RWPE2 (cell line): ENCODE results near the gene WBP2.

ENCODE experiments used
- ATAC-seq: fragments of 200-7000 bp; cut with Tn5 transposase; 3 replicates; pipeline ENCODE4 v1.9.1; 2021; ENCODE audit warnings: low read depth
- DNase-seq: peaks from one replicate; pipeline ENCODE4 v3.0.0-alpha.2; 2020; ENCODE audit warnings: low spot score
- H3K27ac ChIP-seq: fragments of 450-650 bp; 2 replicates; pipeline ENCODE4 v1.5.1; 2017; ENCODE audit warnings: mild to moderate bottlenecking; ENCODE audit not compliant: poor library complexity, severe bottlenecking
- H3K27me3 ChIP-seq: fragments of 250-450 bp; sonication (Bioruptor Pico); 2 replicates; pipeline ENCODE4 v1.5.1; 2021; ENCODE audit warnings: mild to moderate bottlenecking, moderate library complexity; ENCODE audit not compliant: insufficient read depth, poor library complexity, severe bottlenecking
- H3K36me3 ChIP-seq: fragments of 250-450 bp; sonication (Bioruptor Pico); 2 replicates; pipeline ENCODE4 v1.5.1; 2020; ENCODE audit warnings: low read depth, mild to moderate bottlenecking, moderate library complexity
- H3K4me1 ChIP-seq: fragments of 250-450 bp; sonication (Bioruptor Pico); 2 replicates; pipeline ENCODE4 v1.5.1; 2021; ENCODE audit warnings: mild to moderate bottlenecking, moderate library complexity; ENCODE audit not compliant: insufficient read depth, poor library complexity, severe bottlenecking
- H3K4me3 ChIP-seq: fragments of 250-450 bp; sonication (Bioruptor Pico); 2 replicates; pipeline ENCODE4 v1.5.1; 2021; ENCODE audit warnings: mild to moderate bottlenecking, moderate library complexity; ENCODE audit not compliant: severe bottlenecking
- H3K9me3 ChIP-seq: fragments of 250-450 bp; sonication (Bioruptor Pico); 2 replicates; pipeline ENCODE4 v1.5.1; 2021; ENCODE audit warnings: mild to moderate bottlenecking, moderate library complexity; ENCODE audit not compliant: severe bottlenecking
- CTCF ChIP-seq: fragments of 450-650 bp; IDR thresholded peaks from one replicate; pipeline ENCODE4 v1.5.1; 2017; ENCODE audit warnings: mild to moderate bottlenecking, moderate library complexity; ENCODE audit not compliant: poor library complexity, severe bottlenecking

Gene WBP2

GRCh38 chr17:75892556-75893224 is 37.6 kb upstream of the WBP2 start:
- Histone ChIP-seq H3K36me3 (peaks cover 27% of the 10 kb centered on the region; the same call in 1 of the 2 replicates), H3K27ac (no peak overlapping the region), H3K9me3 (no peaks in the 10 kb centered on the region), H3K27me3 (no peaks in the 10 kb centered on the region), H3K4me1 (peaks cover 9% of the 10 kb centered on the region), H3K4me3 (no peak overlapping the region)
- ATAC-seq (no peak), DNase-seq (no peak)
- TF ChIP-seq CTCF, result no peak

GRCh38 chr17:75891605-75892555 is 36.7 kb upstream of the WBP2 start:
- Histone ChIP-seq H3K36me3 (peaks cover 21% of the 10 kb centered on the region; the same call in 1 of the 2 replicates), H3K4me3 (no peak overlapping the region), H3K27ac (no peak overlapping the region), H3K9me3 (no peaks in the 10 kb centered on the region), H3K27me3 (no peaks in the 10 kb centered on the region), H3K4me1 (peaks cover 9% of the 10 kb centered on the region)
- ATAC-seq, result no peak
- DNase-seq, result no peak
- TF ChIP-seq CTCF, result no peak

- Histone ChIP-seq H3K27ac (no peak overlapping the region), H3K36me3 (peaks cover 21% of the 10 kb centered on the region; the same call in 1 of the 2 replicates)
- ATAC-seq, result no peak
Observed at GRCh38 chr17:75891022-75891604, 36.0 kb upstream of the WBP2 start.

GRCh38 chr17:75889454-75889853 is 34.3 kb upstream of the WBP2 start:
- peak; percentile 15 for TF ChIP-seq CTCF
- H3K27ac ChIP-seq, result no peak overlapping the region
- peaks cover 21% of the 10 kb centered on the region; the same call in 1 of the 2 replicates for H3K36me3 ChIP-seq
- no peak for DNase-seq
- H3K27me3 ChIP-seq, result no peaks in the 10 kb centered on the region
- no peaks in the 10 kb centered on the region for H3K4me1 ChIP-seq
- ATAC-seq, result no peak
- no peaks in the 10 kb centered on the region for H3K9me3 ChIP-seq
- no peak overlapping the region for H3K4me3 ChIP-seq

More at GRCh38 chr17:75891022-75891604, 36.0 kb upstream of the WBP2 start:
- Histone ChIP-seq H3K4me1 (peaks cover 9% of the 10 kb centered on the region), H3K27me3 (no peaks in the 10 kb centered on the region), H3K4me3 (no peak overlapping the region), H3K9me3 (no peaks in the 10 kb centered on the region)
- no peak for DNase-seq
- TF ChIP-seq CTCF, result no peak
